ENCODE measurements around the gene SPPL3.

The SPPL3 gene

DNA sequence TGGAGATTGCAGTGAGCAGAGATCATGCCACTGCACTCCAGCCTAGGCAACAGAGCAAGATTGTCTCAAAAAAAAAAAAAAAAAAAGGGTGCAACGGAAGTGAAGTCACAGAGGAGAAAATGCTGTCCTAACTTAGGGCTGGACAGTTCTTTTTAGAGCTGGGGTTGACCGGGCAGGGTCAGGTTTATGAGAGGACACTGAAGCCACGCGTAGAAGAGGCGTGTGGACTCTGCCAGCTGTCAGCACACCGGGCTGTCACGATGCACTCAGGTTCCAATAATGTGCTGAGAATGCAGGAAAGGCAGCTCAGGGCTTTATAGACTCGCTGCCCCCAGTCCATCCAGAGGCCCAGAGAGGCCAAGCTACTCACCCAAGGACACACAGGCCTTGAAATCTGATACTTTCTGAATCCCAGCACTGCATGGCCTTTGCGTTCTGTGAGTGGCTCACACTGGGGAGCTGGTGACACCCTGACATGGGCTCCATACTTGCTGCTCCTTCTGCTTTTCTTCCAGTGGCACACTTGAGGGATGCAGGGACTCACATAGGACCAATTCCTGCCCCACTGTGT lies 28.9 kb upstream of the SPPL3 start:
- TF ChIP-seq, protein P1, sequence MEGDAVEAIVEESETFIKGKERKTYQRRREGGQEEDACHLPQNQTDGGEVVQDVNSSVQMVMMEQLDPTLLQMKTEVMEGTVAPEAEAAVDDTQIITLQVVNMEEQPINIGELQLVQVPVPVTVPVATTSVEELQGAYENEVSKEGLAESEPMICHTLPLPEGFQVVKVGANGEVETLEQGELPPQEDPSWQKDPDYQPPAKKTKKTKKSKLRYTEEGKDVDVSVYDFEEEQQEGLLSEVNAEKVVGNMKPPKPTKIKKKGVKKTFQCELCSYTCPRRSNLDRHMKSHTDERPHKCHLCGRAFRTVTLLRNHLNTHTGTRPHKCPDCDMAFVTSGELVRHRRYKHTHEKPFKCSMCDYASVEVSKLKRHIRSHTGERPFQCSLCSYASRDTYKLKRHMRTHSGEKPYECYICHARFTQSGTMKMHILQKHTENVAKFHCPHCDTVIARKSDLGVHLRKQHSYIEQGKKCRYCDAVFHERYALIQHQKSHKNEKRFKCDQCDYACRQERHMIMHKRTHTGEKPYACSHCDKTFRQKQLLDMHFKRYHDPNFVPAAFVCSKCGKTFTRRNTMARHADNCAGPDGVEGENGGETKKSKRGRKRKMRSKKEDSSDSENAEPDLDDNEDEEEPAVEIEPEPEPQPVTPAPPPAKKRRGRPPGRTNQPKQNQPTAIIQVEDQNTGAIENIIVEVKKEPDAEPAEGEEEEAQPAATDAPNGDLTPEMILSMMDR (IDR thresholded peaks at IDR 0.05; ENCODE audit: control insufficient read depth, insufficient read depth, low read depth, low read length, missing control alignments): no peak
- DNase-seq (ENCODE audit: low read depth): no peak
- no peak overlapping the region for H3K4me3 ChIP-seq (ENCODE audit: control insufficient read depth, low read depth, low read length)

DNA sequence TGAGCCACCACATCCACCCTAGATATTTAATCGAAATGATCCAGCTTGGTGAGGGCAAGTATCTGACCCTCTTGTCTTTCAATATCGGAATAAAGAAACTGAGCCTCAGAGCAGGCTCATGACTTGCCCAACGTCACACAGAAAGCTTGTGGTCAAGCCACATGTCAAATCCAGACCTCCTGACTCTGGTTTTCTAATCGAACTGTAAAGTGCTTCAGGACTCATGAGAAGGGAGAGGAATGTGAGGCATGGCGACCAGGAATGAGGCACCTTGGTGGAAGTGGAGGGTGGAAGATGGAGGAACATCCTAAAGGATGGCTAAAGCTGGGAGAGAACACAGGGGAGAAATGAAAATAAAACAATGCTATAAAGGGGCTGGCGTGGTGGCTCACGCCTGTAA lies 27.9 kb upstream of the SPPL3 start:
- TF ChIP-seq, protein P1 (IDR thresholded peaks at IDR 0.05; ENCODE audit: control insufficient read depth, insufficient read depth, low read depth, low read length, missing control alignments): no peak
- no peak for DNase-seq (ENCODE audit: low read depth)
- no peak overlapping the region for H3K4me3 ChIP-seq (ENCODE audit: control insufficient read depth, low read depth, low read length)

DNA sequence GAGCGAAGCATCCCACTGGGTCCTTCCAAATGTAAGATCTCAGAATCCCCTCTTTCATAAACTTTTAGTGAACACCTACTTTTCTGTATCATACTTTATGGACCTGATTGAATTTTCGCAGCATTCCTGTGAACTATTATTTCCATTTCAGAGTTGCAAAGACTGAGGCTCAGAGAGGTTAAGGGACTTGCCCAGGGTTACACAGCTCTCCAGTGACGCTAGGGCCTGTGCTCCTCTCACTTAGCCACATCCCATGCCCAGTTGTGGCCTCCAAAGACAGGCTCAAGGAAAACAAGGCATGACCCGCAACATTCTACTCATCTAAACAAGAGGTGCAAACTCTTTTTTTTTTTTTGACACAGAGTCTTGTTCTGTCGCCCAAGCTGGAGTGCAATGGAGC lies 25.9 kb upstream of the SPPL3 start:
- no peak for DNase-seq (ENCODE audit: low read depth)
- H3K4me3 ChIP-seq (ENCODE audit: control insufficient read depth, low read depth, low read length): no peak overlapping the region
- TF ChIP-seq, protein P1 (IDR thresholded peaks at IDR 0.05; ENCODE audit: control insufficient read depth, insufficient read depth, low read depth, low read length, missing control alignments): no peak

DNA sequence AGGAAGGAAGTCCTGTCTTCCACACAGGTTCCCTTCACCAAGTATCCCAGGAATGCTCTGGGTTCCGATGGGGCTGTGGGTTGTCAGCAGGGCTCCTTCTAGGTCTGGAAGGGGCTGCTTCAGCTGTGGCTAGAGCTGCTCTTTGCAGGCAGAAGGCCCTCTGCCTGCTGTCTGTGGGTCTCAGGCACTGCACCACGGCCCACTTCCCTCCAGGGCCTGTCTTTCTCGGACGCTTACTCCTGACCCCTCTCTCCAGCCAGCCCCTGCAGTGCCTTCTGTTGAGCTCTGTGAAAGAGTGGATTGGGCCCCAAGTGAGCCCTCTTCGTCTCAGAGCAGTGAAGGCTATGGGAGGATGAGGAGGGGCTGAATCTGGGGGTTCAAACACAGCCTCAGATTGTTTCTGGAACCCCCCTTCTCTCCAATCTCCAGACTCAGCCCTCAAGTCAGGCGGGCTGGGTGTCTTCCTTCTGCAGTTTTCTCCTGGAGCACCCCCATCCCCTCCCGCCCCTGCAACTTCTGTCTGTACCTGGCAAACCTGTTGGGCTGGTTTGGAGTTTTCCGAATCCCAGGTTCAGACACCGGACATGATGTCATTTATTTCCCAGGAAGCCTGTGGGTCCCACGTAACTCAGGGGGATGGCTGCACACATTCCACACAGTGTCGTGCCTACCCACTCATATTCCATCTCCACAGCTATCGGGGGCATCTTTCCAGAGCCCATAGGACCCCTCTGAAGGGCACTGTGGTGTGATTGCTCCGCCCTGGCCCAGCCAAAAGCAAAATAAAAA lies 24.9 kb upstream of the SPPL3 start:
- no peak for DNase-seq (ENCODE audit: low read depth)
- H3K4me3 ChIP-seq (ENCODE audit: control insufficient read depth, low read depth, low read length): no peak overlapping the region
- TF ChIP-seq, protein P1 (IDR thresholded peaks at IDR 0.05; ENCODE audit: control insufficient read depth, insufficient read depth, low read depth, low read length, missing control alignments): no peak

DNA sequence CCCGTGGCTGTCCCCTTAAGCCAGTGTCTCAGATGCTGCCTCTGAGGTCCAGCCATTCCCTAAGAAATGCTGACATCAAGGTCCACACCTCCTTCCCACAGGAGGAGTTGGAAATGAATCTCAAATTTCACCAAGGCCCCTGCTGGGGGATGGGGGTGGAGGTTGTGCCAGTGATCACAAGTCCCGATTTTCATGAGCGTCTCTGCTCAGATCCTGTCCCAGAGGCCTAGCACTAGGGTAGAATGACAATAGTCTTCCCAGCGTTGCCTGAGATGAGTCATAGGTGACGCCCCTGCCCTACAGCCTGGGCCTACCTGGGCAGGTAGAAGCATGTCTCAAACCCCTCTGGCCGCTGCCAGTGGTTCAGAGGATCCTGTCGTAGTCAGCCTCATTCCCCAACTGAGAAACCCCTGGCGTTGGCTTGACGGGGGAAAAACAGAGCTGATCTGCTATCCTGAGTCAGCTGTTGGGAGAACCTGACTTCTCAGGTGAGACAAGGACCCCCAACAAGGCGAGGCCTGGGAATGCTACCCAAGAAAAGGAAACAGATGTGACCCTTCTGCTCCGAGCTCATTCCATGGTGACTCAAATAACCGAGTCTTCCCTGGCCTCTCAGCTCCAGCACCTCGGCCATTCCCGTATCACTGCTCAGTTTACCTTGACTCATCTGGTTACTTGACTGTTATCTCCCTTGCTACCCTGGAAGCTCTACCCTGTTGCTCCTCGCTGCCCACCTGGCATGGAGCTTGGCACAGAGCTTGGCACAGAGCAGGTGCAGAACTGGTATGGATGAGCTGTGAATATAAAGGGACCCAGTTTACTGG lies 21.8 kb upstream of the SPPL3 start:
- TF ChIP-seq, protein P1 (IDR thresholded peaks at IDR 0.05; ENCODE audit: control insufficient read depth, insufficient read depth, low read depth, low read length, missing control alignments): no peak
- no peak overlapping the region for H3K4me3 ChIP-seq (ENCODE audit: control insufficient read depth, low read depth, low read length)
- DNase-seq (ENCODE audit: low read depth): no peak

DNA sequence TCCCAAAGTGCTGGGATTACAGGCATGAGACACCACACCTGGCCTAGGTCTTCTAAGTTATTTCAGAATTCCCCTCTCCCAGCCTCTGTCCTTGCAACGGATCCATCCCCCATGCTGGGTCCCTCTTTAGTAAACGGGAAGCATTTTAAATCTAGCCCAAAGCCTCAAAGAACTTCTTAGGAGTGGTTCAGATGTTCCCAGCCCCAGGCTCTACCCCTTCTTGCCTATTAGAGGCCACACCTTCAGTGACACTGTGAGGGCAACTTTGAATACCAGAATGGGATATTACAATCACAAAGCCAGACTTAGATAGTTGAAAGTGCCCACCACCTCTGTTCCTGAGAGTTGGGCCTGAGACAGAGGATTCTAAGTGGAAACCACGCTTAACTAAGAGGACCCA lies 18.1 kb upstream of the SPPL3 start:
- no peak overlapping the region for H3K4me3 ChIP-seq (ENCODE audit: control insufficient read depth, low read depth, low read length)
- no peak for DNase-seq (ENCODE audit: low read depth)
- TF ChIP-seq, protein P1 (IDR thresholded peaks at IDR 0.05; ENCODE audit: control insufficient read depth, insufficient read depth, low read depth, low read length, missing control alignments): no peak
